ENCODE results near the gene MKS1.

MKS1 gene

GRCh38 chr17:58156839-58157803, 61.9 kb downstream of the MKS1 start:
- FAIRE-seq = no peak
